Activated T-cell treated with anti-CD3 and anti-CD28 coated beads, Interleukin-2, amount 50 U/mL, for 72 hours (primary cell): Measurements from ENCODE around the gene IQCC. TPM values are rescaled to one million over a fixed set of nuclear protein-coding genes. Genes with fewer than 3 reads are reported as not detected.

ENCODE experiments used
- ATAC-seq, 2 donors: fragments of 150-1000 bp; cut with Tn5 transposase; replicated peaks in 1 of 2; 2 replicates each; pipeline ENCODE4 v1.10.0; 2021; ENCODE audit warnings: moderate library complexity in 2 of 2, mild to moderate bottlenecking in 1 of 2
- DNase-seq, 2 donors: peaks; one replicate each; pipeline ENCODE4 v3.0.0; 2021 to 2022; ENCODE audit warnings: mixed read lengths in 1 of 2
- H3K27ac Mint-ChIP-seq: one replicate; pipeline ENCODE4 v1.8.0; 2022; ENCODE audit warnings: mild to moderate bottlenecking, moderate library complexity, mixed read lengths
- H3K27me3 Mint-ChIP-seq: one replicate; pipeline ENCODE4 v1.8.0; 2022; ENCODE audit warnings: low read depth, mixed read lengths
- H3K36me3 Mint-ChIP-seq, 2 donors: one replicate each; pipeline ENCODE4 v1.8.0; 2022; ENCODE audit warnings: mixed read lengths in 2 of 2, mild to moderate bottlenecking in 1 of 2; ENCODE audit not compliant: insufficient read depth in 2 of 2
- H3K4me1 Mint-ChIP-seq: one replicate; pipeline ENCODE4 v1.8.0; 2022; ENCODE audit warnings: low read depth, mixed read lengths
- H3K4me3 Mint-ChIP-seq, 2 donors: one replicate each; pipeline ENCODE4 v1.8.0; 2022; ENCODE audit warnings: mild to moderate bottlenecking in 2 of 2, mixed read lengths in 2 of 2, moderate library complexity in 2 of 2
- H3K9me3 Mint-ChIP-seq, 2 donors: one replicate each; pipeline ENCODE4 v1.8.0; 2022; ENCODE audit warnings: mixed read lengths in 2 of 2
- total RNA-seq, 2 donors: library from RNA; stranded (reverse); gene quantifications; one replicate each; pipeline ENCODE4 v1.2.3, GENCODE V29; 2022

Gene IQCC
- total RNA-seq, 2 donors from 2014 or later, result 3.7 to 4.6 TPM

GRCh38 chr1:32198237-32199042 lies 7.0 kb upstream of the IQCC start:
- no peaks in the 10 kb centered on the region for H3K27me3 Mint-ChIP-seq
- peaks cover 86% of the 10 kb centered on the region for H3K4me1 Mint-ChIP-seq
- H3K27ac Mint-ChIP-seq, result no peak overlapping the region
- no peaks in the 10 kb centered on the region for H3K9me3 Mint-ChIP-seq
- ATAC-seq (no peak), DNase-seq (no peak)
- H3K36me3 Mint-ChIP-seq, result peaks cover 8 to 17% of the 10 kb centered on the region in 2 donors
- H3K4me3 Mint-ChIP-seq, result peak overlapping the region in 1 of 2 donors; percentile 24

GRCh38 chr1:32199043-32199716 lies 6.3 kb upstream of the IQCC start:
- Mint-ChIP-seq H3K4me3 (peak overlapping the region in 1 of 2 donors; percentile 90), H3K27ac (no peak overlapping the region), H3K27me3 (no peaks in the 10 kb centered on the region), H3K4me1 (peaks cover 81% of the 10 kb centered on the region), H3K9me3 (no peaks in the 10 kb centered on the region), H3K36me3 (peaks cover 3 to 11% of the 10 kb centered on the region in 2 donors)
- no peak for DNase-seq
- no peak for ATAC-seq

- H3K27ac Mint-ChIP-seq, result no peak overlapping the region
- H3K36me3 Mint-ChIP-seq, result peaks cover 2 to 8% of the 10 kb centered on the region in 2 donors
- DNase-seq, result no peak
- H3K4me1 Mint-ChIP-seq, result peaks cover 78% of the 10 kb centered on the region
- no peaks in the 10 kb centered on the region for H3K27me3 Mint-ChIP-seq
- no peaks in the 10 kb centered on the region for H3K9me3 Mint-ChIP-seq
- H3K4me3 Mint-ChIP-seq, result peak overlapping the region; percentile 88 to 90
- no peak for ATAC-seq
Observed at GRCh38 chr1:32199717-32200072, 5.8 kb upstream of the IQCC start.

- Mint-ChIP-seq H3K4me3 (peak within 1 kb of the TSS; percentile 88 to 90), H3K9me3 (no peaks in the 10 kb centered on the region), H3K4me1 (peaks cover 75% of the 10 kb centered on the region), H3K36me3 (peaks cover 0 to 7% of the 10 kb centered on the region in 2 donors), H3K27ac (peak within 1 kb of the TSS; percentile 90), H3K27me3 (no peaks in the 10 kb centered on the region)
- DNase-seq (peak; percentile 45 to 56), ATAC-seq (peak; percentile 42 to 48)
Observed at GRCh38 chr1:32200226-32201010, 5.1 kb upstream of the IQCC start, which contains the start of gene CCDC28B. Gene CCDC28B (plus strand): TSS chr1:32200595. CDS start chr1:32201936, 1,341 bp downstream.

- DNase-seq (peak; percentile 79 to 81), ATAC-seq (peak; percentile 42 to 58)
- peaks cover 68% of the 10 kb centered on the region for H3K4me1 Mint-ChIP-seq
- H3K4me3 Mint-ChIP-seq, result peak overlapping the region; percentile 88 to 90
- H3K9me3 Mint-ChIP-seq, result no peaks in the 10 kb centered on the region
- no peaks in the 10 kb centered on the region for H3K27me3 Mint-ChIP-seq
- peak overlapping the region; percentile 90 for H3K27ac Mint-ChIP-seq
- H3K36me3 Mint-ChIP-seq, result peaks cover 0 to 6% of the 10 kb centered on the region in 2 donors
Observed at GRCh38 chr1:32201011-32201855, 4.2 kb upstream of the IQCC start.

- no peak for ATAC-seq
- H3K27me3 Mint-ChIP-seq, result no peaks in the 10 kb centered on the region
- peaks cover 0 to 2% of the 10 kb centered on the region in 2 donors for H3K36me3 Mint-ChIP-seq
- no peak overlapping the region for H3K27ac Mint-ChIP-seq
- H3K9me3 Mint-ChIP-seq, result no peaks in the 10 kb centered on the region
- H3K4me1 Mint-ChIP-seq, result peaks cover 45% of the 10 kb centered on the region
- no peak for DNase-seq
- H3K4me3 Mint-ChIP-seq, result peak overlapping the region; percentile 88 to 97
Observed at GRCh38 chr1:32204943-32205361, 519 bp upstream of the IQCC start.

GRCh38 chr1:32208469-32208868 lies 3.0 kb downstream of the IQCC start:
- no peaks in the 10 kb centered on the region for H3K27me3 Mint-ChIP-seq
- no peak for ATAC-seq
- H3K4me1 Mint-ChIP-seq, result peaks cover 24% of the 10 kb centered on the region
- no peak overlapping the region for H3K4me3 Mint-ChIP-seq
- H3K9me3 Mint-ChIP-seq, result no peaks in the 10 kb centered on the region
- no peak overlapping the region for H3K27ac Mint-ChIP-seq
- peaks cover 0 to 2% of the 10 kb centered on the region in 2 donors for H3K36me3 Mint-ChIP-seq
- DNase-seq, result no peak

GRCh38 chr1:32208891-32209328 lies 3.4 kb downstream of the IQCC start, which contains the start of gene DCDC2B:
Gene DCDC2B (plus strand): TSS chr1:32209089. CDS start chr1:32209094, 5 bp downstream.
- no peak for ATAC-seq
- no peak for DNase-seq
- no peaks in the 10 kb centered on the region for H3K27me3 Mint-ChIP-seq
- no peaks in the 10 kb centered on the region for H3K9me3 Mint-ChIP-seq
- no peak within 1 kb of the TSS for H3K27ac Mint-ChIP-seq
- no peak within 1 kb of the TSS for H3K4me3 Mint-ChIP-seq
- peaks cover 0 to 2% of the 10 kb centered on the region in 2 donors for H3K36me3 Mint-ChIP-seq
- H3K4me1 Mint-ChIP-seq, result peaks cover 22% of the 10 kb centered on the region

GRCh38 chr1:32215629-32216480 lies 10.4 kb downstream of the IQCC start:
- Mint-ChIP-seq H3K27ac (peak overlapping the region; percentile 25), H3K27me3 (no peaks in the 10 kb centered on the region), H3K9me3 (no peaks in the 10 kb centered on the region), H3K4me1 (peaks cover 22% of the 10 kb centered on the region), H3K36me3 (peaks cover 0 to 2% of the 10 kb centered on the region in 2 donors), H3K4me3 (no peak overlapping the region)
- peak; percentile 86 to 87 for ATAC-seq
- DNase-seq, result peak; percentile 60 to 62

GRCh38 chr1:32216566-32216965 lies 11.1 kb downstream of the IQCC start:
- Mint-ChIP-seq H3K27me3 (no peaks in the 10 kb centered on the region), H3K36me3 (peaks cover 0 to 2% of the 10 kb centered on the region in 2 donors), H3K4me1 (peaks cover 30% of the 10 kb centered on the region), H3K27ac (peak overlapping the region; percentile 25), H3K9me3 (no peaks in the 10 kb centered on the region), H3K4me3 (no peak overlapping the region)
- DNase-seq (no peak), ATAC-seq (no peak)

GRCh38 chr1:32219022-32219421 lies 13.6 kb downstream of the IQCC start:
- ATAC-seq (no peak), DNase-seq (no peak)
- no peaks in the 10 kb centered on the region for H3K27me3 Mint-ChIP-seq
- no peaks in the 10 kb centered on the region for H3K9me3 Mint-ChIP-seq
- peaks cover 37% of the 10 kb centered on the region for H3K4me1 Mint-ChIP-seq
- H3K4me3 Mint-ChIP-seq, result no peak overlapping the region
- no peak overlapping the region for H3K27ac Mint-ChIP-seq
- peaks cover 2 to 5% of the 10 kb centered on the region in 2 donors for H3K36me3 Mint-ChIP-seq
